ENCODE results near the gene ANKHD1.
"Not testable (repeated sequence)": the region's sequence is repeated elsewhere in the genome, so short reads cannot be mapped to it uniquely, and the experiment has no call there.

ANKHD1 gene

DNA sequence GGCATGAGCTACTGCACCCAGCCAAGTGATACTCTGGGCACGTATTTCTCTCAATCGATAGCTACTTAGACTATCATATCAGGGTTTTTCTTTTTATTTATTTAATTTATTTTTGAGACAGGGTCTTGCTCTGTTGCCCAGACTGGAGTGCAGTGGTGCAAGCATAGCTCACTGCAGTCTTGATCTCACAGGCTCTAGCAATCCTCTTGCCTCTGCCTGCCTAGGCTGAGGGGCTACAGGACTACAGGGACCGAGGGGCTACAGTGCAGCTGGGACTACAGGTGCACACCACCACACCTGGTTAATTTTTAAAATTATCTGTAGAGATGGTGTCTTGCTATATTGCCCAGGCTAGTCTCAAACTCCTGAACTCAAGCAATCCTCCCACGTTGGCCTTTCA lies 20.3 kb upstream of the ANKHD1 start:
- DNase-seq (ENCODE audit: low read depth): no peak

DNA sequence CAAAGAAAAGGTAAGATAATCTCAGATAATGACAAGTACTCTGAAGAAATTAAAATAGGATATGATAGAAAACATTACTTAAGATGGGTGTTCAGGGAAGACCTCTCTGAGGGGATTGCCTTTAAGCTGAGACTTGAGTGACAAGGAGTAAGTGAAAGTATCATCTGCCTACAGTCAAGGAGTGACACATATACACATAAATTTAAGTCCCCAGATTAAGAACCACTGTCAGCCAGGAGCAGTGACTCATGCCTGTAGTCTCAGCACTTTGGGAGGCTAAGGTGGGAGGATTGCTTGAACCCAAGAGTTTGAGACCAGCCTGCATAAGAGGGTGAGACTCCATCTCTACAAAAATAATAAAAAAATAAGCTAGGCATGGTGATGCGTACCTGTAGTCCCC lies 19.7 kb upstream of the ANKHD1 start:
- DNase-seq (ENCODE audit: low read depth): no peak

DNA sequence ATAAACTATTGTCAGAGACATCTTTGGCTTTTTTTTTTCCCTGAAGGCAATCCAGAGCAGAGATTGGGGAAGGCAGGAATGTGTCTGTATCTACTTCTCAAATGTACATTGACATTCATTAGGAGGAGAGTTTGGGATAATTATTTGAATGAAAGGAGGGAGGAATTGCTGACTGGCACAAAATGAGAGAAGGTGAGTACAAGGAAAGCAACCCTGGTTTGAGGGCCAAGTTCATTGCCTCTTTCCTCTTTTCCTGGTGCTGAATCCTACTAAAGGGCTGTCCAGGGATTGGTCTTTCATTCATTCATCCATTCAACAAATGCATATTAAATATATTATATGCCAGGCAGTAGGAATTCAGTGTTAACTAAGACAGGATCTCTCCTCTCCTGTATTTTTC lies 18.8 kb upstream of the ANKHD1 start:
- DNase-seq (ENCODE audit: low read depth): no peak

DNA sequence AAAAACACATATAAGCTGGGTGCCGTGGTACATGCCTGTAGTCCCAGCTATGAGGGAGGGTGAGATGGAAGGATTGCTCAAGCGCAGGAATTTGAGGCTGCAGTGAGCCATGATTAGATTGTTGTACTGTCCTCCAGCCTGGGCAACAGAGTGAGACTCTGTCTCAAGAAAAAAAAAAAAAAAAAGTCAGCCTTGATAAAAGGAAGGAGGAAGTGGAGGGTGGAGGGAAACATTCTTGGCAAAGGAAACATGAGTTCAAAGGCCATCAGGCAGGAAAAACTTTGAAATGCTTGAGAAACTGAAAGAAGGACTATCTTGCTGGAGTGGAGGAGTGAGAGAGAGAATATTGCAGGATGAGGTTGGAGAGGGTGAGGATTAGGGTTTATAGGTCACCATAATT lies 18.3 kb upstream of the ANKHD1 start:
- no peak for DNase-seq (ENCODE audit: low read depth)

DNA sequence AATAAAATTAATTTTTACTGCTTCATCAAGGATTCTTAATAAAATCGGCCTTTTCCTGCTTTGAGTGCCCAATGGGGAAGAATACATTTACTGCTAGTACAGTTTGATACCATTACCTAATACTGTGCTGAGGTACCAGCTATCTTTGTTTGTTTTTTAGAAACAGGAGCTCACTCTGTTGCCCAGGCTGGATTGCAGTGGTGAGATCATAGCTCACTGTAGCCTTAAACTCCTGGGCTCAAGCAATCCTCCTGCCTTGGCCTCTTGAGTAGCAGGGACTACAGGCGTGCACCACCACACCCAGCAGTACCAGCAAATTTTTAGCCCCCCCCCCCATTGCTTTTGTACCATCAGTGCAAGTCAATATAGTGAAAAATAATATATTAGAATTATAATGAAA lies 13.6 kb upstream of the ANKHD1 start:
- DNase-seq (ENCODE audit: low read depth): no peak

DNA sequence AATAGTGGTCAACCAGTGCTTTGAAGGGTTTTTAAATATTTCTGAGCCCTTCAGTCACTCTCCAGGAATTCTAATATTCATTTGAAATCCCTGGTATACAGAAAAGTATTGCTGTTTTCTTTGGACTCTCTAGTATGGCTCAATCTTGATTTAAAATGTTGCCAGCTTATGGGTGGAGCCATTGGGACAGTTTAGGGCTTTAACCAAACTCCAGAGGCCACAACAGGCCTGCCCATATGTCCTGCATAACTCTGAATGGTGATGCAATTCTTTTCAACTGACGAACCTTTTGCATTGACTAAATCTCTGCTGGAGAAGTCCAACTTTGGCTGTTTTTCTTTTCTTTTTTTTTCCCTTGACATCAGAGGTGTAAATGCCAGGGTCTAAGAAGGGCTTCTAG lies 10.3 kb upstream of the ANKHD1 start:
- peak; percentile 67 for DNase-seq (ENCODE audit: low read depth)

DNA sequence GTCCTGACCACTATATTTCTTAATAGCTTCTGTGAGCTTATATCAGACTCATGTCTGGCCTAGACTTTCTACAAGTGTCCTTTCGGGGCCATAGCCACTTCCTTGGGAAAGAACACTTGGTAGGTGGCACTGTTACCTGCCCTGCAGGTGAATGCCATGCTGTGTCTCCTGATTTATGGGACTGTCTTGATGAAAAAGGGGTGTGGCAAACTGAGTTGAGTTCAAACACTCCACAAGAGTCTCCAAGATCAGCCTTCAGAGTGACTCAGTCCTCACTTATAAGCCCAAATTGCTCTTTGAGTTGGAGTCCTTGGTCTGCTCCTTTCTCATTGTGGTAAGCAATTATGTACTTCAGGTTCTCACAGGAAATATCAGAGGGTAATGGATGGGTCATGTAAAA lies 9.9 kb upstream of the ANKHD1 start:
- no peak for DNase-seq (ENCODE audit: low read depth)

DNA sequence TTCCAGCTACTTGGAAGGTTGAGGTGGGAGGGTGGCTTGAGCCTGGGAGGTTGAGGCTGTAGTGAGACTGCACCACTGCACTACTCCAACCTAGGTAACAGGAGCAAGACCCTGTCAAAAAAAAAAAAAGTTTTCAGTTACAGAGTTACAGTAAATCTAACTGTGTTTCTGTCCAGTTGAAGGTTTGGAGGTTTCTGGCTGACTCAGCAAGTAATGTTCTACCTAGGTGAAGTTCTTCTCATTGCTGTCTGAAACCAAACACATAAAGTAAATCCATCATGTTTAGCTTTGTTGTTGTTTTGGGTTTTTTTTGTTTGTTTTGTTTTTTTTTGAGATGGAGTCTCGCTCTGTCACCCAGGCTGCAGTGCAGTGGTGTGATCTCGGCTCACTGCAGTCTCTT lies 7.9 kb upstream of the ANKHD1 start:
- DNase-seq (ENCODE audit: low read depth): no peak

DNA sequence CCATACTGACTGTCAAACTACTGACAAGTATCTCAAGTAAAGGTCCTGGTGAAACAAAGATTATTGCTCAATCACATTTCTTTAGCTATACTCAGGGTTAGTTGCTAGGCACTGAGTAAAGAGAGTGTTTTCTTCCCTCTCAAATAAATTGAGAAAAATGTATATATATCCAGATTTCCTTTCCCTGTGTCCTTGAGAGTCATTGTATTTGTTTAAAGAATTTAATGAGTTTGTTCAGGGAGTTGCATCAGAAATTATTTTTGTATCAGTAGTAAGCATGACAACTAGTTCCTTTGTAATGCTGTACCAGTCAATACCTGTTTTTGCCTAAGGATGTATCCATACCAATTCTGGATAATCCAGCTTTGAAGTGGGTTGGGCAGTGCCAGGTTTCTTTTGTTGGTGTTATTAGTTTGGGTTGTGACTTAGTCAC lies 3.2 kb upstream of the ANKHD1 start:
- DNase-seq (ENCODE audit: low read depth): no peak

DNA sequence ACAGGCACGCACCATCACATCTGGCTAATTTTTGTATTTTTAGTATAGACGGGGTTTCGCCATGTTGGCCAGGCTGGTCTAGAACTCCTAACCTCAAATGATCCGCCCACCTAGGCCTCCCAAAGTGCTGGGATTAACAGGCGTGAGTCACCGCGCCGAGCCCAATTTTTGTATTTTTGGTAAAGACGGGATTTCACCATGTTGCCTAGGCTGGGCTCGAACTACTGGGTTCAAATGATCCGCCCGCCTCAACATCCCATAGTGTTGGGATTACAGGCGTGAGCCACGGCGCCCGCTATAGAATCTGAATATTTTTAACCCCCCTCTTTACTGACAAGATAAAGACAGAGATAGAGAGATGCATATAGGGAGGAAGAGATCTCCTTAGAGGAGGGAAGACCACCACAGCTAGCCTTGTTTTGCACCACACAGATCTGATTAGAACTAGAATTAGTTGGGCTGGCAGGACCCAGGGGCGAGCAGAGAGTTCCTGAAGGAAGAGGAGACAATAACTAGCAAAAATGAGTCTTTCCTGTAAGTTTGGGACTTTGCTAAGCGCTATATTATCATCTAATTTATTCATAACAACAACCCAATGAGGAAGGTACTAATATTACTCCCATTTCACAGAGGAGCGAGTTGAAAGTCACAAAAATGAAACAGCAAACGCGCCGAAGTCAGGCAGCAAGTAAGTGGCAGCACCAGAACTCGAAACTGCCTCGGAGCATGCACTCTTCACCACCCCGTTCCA lies 1.5 kb upstream of the ANKHD1 start:
- DNase-seq (ENCODE audit: low read depth): no peak

DNA sequence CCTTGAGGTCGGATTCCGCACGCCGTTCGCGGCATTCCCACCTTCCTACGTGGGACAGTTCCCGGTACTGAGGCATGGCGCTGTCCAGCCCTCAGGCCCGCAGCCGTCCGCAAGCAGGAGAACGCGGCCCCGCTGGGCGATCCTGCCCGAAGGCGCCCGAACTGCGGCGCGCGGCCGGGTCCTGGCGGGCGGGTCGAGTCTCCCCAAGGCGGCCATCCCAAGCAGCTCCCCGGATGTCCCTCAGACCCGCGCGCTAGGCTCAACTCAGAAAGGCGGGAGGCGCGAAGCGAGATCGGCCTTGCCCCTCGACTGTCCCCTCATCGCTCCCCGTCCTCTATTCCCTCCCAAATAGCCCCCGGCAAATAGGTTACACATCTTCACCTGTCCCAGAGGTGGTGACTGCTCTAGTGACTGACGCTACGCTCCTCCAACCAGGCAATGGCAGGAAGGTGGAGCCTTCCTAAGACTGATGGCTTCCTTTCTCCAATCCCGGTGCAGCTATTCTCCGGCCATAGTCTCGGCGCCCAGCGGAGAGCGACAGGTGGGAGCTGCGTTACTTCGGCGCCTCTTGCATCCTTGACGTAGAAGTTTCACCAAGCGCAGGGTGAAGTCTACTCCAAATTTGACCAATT lies 787 bp upstream of the ANKHD1 start:
- DNase-seq (ENCODE audit: low read depth): peak; percentile 94

DNA sequence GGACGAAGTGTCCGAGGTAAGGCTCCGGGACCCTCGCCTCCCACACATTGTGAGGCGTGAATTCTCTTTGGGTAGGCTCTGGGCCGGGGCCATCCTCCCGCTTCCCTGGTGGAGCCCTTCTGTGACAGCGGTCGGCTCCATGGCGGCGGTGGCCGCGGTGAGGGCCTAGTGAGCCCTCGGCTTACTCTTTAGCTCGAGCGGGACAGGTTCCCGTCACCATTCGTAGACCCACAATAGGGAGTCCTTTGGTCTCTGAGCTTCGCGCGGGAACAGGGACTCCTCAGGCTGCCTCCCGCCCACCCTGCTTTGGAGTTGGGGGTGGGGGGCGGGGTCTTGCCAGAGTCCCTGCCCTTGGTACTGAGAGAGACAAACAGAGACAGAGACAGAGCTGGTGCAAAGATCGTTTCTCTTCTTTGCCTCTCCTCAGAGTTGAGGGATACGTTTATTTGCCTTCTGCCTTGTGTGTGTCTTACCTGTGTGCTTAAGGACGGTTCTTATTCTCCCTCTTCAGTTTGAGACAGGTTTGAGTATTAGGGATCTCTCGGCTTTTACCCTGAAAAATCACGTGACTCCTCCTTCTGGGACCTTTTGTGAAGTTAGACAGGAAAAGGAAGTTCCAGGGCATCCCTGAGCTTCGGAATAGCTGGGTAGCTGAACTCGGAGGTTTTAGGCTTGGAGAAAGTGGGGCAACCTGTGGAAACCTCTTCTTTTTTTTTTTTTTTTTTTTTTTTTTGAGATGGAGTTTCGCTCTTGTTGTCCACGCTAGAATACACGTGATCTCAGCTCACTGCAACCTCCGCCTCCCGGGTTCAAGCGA lies 833 bp downstream of the ANKHD1 start:
- no peak for DNase-seq (ENCODE audit: low read depth)

DNA sequence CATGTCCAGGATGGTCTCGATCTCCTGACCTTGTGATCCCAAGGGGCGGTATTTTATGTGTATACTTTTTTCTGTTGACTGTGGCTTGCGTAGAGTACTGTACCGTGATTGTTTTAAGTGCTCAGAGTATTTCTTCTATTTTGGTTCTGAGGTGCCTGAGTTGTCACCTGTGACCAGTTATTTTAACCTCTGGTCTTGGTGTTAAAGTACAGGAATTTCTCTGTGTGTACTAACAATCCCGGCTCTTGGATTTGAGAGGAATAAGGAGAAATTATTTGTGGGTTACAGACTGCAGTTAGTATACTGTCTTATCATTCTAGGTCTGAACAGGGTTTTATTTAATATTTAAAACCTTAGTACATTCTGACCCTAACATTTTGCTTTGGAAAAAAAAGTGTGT lies 2.0 kb downstream of the ANKHD1 start:
- no peak for DNase-seq (ENCODE audit: low read depth)

DNA sequence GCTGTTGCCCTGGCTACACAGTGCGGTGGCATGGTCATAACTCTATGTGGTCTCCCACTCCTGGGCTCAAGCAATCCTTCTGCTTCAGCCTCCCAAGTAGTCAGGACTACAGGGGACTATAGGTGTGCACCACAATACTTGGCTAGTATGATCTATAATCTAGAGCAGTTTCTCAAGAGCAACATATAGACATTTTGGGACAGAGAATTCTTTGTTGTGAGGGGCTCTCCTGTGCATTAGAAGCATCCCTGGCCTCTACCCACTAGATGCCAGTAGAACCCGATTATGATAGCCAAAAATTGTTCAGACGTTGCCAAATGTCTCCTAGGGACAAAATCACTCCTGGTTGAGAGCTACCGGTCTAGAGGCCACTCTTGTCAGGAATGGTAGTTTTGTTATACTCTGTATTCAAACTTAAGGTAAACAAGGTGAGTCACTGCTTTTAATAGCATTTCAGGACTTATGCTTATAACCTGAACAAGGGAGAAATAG lies 7.2 kb downstream of the ANKHD1 start:
- no peak for DNase-seq (ENCODE audit: low read depth)

DNA sequence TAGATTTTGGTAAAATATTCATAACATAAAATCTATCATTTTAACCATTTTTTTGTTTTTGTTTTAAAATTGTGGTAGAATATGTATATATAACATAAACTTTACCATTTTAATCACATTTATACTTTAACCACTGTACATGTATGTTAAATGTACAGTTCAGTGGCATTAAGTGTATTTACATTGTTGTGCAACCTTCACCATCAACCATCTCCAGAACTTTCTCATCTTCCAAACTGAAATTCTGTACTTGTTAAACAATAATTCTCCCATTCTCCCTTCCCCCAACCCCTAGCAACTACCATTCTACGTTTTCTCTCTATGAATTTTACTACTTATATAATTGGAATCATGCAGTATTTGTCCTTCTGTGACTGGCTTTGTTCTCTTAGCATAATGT lies 11.6 kb downstream of the ANKHD1 start:
- DNase-seq (ENCODE audit: low read depth): no peak

DNA sequence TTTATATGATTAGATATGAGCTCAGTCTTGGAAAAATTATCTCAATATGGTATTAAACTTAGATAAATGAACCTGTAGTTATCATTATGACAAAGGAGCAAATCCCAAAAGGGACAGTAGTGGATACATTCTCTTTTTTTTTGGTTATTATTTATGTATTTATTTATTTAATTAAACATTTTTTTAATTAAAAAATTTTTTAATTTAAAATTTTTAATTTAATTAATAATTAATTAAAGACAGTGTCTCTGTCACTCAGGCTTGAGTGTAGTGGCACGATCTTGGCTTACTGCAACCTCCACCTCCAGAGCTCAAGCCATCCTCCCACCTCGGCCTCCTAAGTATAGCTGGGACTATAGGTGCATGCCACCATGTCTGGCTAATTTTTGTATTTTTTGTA lies 15.6 kb downstream of the ANKHD1 start:
- no peak for DNase-seq (ENCODE audit: low read depth)

DNA sequence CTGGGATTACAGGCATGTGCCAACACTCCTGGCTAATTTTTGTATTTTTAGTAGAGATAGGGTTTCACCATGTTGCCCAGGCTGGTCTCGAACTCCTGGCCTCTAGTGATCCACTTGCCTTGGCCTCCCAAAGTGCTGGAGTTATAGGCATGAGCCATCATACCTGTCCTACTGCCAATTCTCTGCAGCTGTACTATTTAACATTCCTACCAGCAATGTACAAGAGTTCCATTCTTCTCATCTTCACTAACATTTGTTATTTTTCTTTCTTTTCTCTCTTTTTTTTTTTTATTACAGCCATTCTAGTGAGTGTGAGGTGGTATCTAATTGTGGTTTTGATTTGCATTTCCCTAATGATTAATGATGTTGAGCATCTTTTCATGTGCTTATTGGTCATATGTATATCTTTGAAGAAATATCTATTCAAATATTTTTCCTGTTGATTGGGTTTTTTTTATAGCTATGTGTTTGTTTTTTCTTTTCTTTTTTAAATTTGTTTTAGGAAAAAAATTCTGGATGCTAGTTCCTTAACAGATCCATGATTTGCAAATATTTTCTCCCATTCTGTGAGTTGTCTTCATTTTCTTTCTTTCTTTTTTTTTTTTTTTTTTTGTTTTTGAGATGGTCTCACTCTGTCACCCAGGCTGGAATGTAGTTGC lies 17.4 kb downstream of the ANKHD1 start:
- DNase-seq (ENCODE audit: low read depth): no peak

DNA sequence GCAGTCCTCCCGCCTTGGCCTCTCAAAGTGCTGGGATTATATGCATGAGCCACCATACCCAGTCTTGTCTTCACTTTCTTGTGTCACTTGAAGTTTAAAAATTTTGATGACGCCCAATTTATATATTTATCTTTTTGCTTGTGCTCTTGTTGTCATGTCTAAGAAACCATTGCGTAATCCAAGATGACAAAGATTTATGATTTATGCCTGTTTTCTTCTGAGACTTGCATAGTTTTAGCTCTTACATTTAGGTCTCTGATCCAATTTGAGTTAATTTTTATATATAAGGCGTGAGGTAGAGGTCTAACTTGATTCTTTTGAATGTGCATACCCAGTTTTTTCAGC lies 18.6 kb downstream of the ANKHD1 start:
- DNase-seq (ENCODE audit: low read depth): no peak

DNA sequence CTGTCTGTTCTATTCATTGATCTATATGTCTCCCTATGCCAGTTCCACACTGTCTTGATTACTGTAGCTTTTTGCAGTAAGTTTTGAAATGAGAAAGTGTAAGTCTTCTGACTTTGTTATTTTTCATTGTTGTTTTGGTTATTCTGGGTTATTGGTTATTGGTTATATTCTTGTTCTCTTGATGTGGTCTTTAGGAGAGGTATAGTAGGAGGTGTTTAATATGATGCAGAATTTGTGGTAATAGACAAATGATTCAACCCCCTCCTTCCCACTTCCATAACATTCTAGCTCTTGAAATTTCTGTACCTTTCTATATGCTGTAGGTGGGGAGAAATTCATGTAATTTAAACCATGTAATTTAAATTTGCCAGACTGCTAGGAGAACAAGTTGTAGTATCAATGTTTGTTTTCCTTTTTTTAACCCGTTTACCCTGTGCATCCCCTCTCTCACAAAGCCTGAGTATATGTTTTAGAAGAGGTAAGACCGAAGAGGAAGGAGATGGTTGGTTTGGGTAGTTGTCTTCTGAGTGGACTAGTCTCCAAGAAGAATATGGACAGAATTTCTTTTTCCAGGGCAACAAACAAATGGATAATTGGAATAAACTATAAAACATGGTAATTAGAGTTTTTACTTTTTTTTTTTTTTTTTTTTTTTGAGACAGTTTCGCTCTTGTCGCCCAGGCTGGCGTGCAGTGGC lies 19.2 kb downstream of the ANKHD1 start:
- DNase-seq (ENCODE audit: low read depth): no peak

DNA sequence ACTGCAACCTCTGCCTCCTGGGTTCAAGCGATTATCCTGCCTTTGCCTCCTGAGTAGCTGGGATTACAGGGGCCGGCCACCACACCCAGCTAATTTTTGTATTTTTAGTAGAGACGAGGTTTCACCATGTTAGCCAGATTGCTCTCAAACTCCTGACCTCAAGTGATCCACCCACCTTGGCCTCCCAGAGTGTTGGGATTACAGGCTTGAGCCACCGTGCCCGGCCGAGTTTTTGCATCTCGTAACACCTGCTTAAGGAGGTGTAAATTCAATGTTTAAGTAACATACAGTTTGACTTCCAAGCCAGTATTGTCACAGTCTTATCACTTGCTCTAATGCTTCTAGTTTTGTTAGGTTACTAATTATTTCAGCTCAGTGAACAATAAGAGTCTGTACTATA lies 19.7 kb downstream of the ANKHD1 start:
- not testable (repeated sequence) for DNase-seq (ENCODE audit: low read depth)

DNA sequence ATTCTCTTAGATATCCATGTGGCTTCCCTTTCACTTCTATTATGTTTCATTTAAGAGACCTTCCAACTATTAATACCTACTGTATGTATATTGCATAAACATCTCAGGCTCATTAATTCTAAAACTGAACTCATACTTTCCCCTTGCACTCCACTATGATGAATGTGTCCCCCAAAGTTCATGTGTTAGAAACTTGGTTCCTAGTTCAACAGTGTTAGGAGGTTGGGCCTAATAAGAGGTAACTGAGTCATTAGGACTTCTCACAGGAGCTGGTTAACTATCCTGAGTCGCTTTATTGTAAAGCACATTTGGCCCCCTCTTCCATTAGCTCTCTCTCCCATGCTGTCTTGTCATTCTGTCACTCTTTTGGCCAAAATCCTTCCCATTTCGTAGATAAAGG lies 22.0 kb downstream of the ANKHD1 start:
- DNase-seq (ENCODE audit: low read depth): no peak

DNA sequence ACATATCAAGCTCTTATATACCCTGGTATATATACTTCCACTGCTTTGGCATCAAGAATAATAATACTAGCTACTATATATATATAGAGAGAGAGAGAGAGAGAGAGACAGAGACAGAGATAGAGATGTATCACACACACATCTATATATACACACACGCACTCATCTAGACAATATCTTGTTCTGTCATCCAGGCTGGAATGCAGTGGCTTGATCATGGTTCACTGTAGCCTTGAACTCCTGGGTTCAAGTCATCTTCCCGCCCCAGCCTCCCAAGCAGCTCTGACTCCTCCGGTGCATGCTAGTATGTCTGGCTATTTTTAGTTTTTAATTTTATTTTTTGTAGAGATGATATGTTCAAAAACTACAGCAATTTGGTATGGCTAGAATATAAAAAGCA lies 22.5 kb downstream of the ANKHD1 start:
- no peak for DNase-seq (ENCODE audit: low read depth)
